Breast epithelium (tissue), 4 donors: ENCODE results near the gene KMT2E. TPM values are rescaled to one million over a fixed set of nuclear protein-coding genes. Genes with fewer than 3 reads are reported as not detected.

Source experiments
- DNase-seq, 2 donors: peaks; one replicate each; pipeline ENCODE4 v3.0.0-alpha.2; 2019; ENCODE audit warnings: low spot score in 2 of 2
- H3K27ac ChIP-seq, 2 donors: fragments of 200-600 bp; sonication (generic) in 1 of 2; one replicate each; pipeline ENCODE4 v1.5.1; 2016 to 2019; ENCODE audit warnings: mild to moderate bottlenecking in 1 of 2
- H3K27me3 ChIP-seq, 2 donors: fragments of 200-600 bp; sonication (generic) in 1 of 2; one replicate each; pipeline versions ENCODE4 v1.5.1 to v1.6.0; 2017 to 2019; ENCODE audit warnings: control low read depth in 1 of 2, mild to moderate bottlenecking in 1 of 2
- H3K36me3 ChIP-seq: fragments of 200-600 bp; one replicate; pipeline ENCODE4 v1.5.1; 2019
- H3K4me1 ChIP-seq, 2 donors: fragments of 200-600 bp; sonication (generic); one replicate each; pipeline ENCODE4 v1.5.1; 2016 to 2019; ENCODE audit warnings: control low read depth in 1 of 2
- H3K4me3 ChIP-seq, 3 donors: fragments of 200-600 bp; sonication (generic); 1 replicate in 2 of 3; 2 replicates in 1 of 3; pipeline ENCODE4 v1.5.1; 2016 to 2019; ENCODE audit warnings: mild to moderate bottlenecking in 3 of 3, moderate library complexity in 2 of 3
- H3K9me3 ChIP-seq, 2 donors: fragments of 200-600 bp; sonication (generic) in 1 of 2; one replicate each; pipeline ENCODE4 v1.5.1; 2016 to 2019; ENCODE audit warnings: control low read depth in 1 of 2
- CTCF ChIP-seq, 3 donors: fragments of 450-650 bp; IDR thresholded peaks; one replicate each; pipeline ENCODE4 v1.5.1; 2016 to 2017; ENCODE audit warnings: antibody characterized with exemption in 3 of 3, mild to moderate bottlenecking in 3 of 3, moderate library complexity in 3 of 3
- POLR2A ChIP-seq: fragments of 450-650 bp; IDR thresholded peaks from one replicate; pipeline ENCODE4 v1.6.1; 2016; ENCODE audit warnings: antibody characterized with exemption, mild to moderate bottlenecking, moderate library complexity
- POLR2AphosphoS5 ChIP-seq, 3 donors: sonication (generic); formaldehyde crosslinking; IDR thresholded peaks; one replicate each; pipeline ENCODE4 v1.6.1; 2017; ENCODE audit warnings: antibody characterized with exemption in 3 of 3
- intact Hi-C: fragments of 100-400 bp; cut with DNase I; formaldehyde crosslinking; loops from one replicate; pipeline ENCODE4 v1.15.1; 2023; ENCODE audit warnings: low total_unique reads
- total RNA-seq, 3 donors: library from RNA; depleted of rRNA; stranded (reverse); fragments of >200 nt; gene quantifications; one replicate each; pipeline ENCODE4 v1.1.0, GENCODE V29; 2016

KMT2E gene
- total RNA-seq, 3 donors from 2014 or later = 88.2 to 184 (median 168) TPM

GRCh38 chr7:104967595-104967994 lies 46.4 kb upstream of the KMT2E start:
- no peak for DNase-seq
- no peak for TF ChIP-seq CTCF (IDR thresholded peaks at IDR 0.05)
- TF ChIP-seq POLR2A = no peak
- TF ChIP-seq POLR2AphosphoS5 (IDR thresholded peaks at IDR 0.05) = no peak
- Histone ChIP-seq H3K27me3 (no peaks in the 10 kb centered on the region), H3K9me3 (no peaks in the 10 kb centered on the region), H3K27ac (no peak overlapping the region), H3K4me3 (no peak overlapping the region), H3K4me1 (no peaks in the 10 kb centered on the region), H3K36me3 (no peaks in the 10 kb centered on the region)
- intact Hi-C loops = no loop called here

- Histone ChIP-seq H3K9me3 (no peaks in the 10 kb centered on the region), H3K4me1 (no peaks in the 10 kb centered on the region), H3K4me3 (no peak overlapping the region), H3K27ac (no peak overlapping the region), H3K36me3 (no peaks in the 10 kb centered on the region), H3K27me3 (no peaks in the 10 kb centered on the region)
- no peak for DNase-seq
- intact Hi-C loops = no loop called here
- no peak for TF ChIP-seq CTCF (IDR thresholded peaks at IDR 0.05)
- no peak for TF ChIP-seq POLR2A
- no peak for TF ChIP-seq POLR2AphosphoS5 (IDR thresholded peaks at IDR 0.05)
Observed at GRCh38 chr7:104968648-104969047, 45.4 kb upstream of the KMT2E start.

- TF ChIP-seq POLR2A (no peak), CTCF (IDR thresholded peaks at IDR 0.05) (no peak), POLR2AphosphoS5 (IDR thresholded peaks at IDR 0.05) (no peak)
- no peak overlapping the region for H3K4me3 ChIP-seq
- no peak for DNase-seq
- intact Hi-C loops = no loop called here
- no peak overlapping the region for H3K27ac ChIP-seq
- H3K9me3 ChIP-seq = no peaks in the 10 kb centered on the region
- H3K36me3 ChIP-seq = no peaks in the 10 kb centered on the region
- no peaks in the 10 kb centered on the region for H3K27me3 ChIP-seq
- H3K4me1 ChIP-seq = no peaks in the 10 kb centered on the region
Observed at GRCh38 chr7:104969183-104969582, 44.8 kb upstream of the KMT2E start.

GRCh38 chr7:104971290-104972071 lies 42.5 kb upstream of the KMT2E start:
- H3K9me3 ChIP-seq = no peaks in the 10 kb centered on the region
- H3K4me1 ChIP-seq = no peaks in the 10 kb centered on the region
- no peak for DNase-seq
- no peaks in the 10 kb centered on the region for H3K36me3 ChIP-seq
- H3K27ac ChIP-seq = peak overlapping the region; percentile 52 to 60
- intact Hi-C loops = no loop called here
- H3K27me3 ChIP-seq = no peaks in the 10 kb centered on the region
- H3K4me3 ChIP-seq = no peak overlapping the region
- TF ChIP-seq CTCF (IDR thresholded peaks at IDR 0.05) (no peak), POLR2A (no peak), POLR2AphosphoS5 (IDR thresholded peaks at IDR 0.05) (no peak)

GRCh38 chr7:104972500-104972899 lies 41.5 kb upstream of the KMT2E start:
- no peak overlapping the region for H3K4me3 ChIP-seq
- H3K27ac ChIP-seq = no peak overlapping the region
- H3K9me3 ChIP-seq = no peaks in the 10 kb centered on the region
- TF ChIP-seq POLR2A = no peak
- TF ChIP-seq POLR2AphosphoS5 (IDR thresholded peaks at IDR 0.05) = no peak
- no peak for TF ChIP-seq CTCF (IDR thresholded peaks at IDR 0.05)
- DNase-seq = no peak
- H3K36me3 ChIP-seq = no peaks in the 10 kb centered on the region
- H3K4me1 ChIP-seq = no peaks in the 10 kb centered on the region
- intact Hi-C loops = no loop called here
- H3K27me3 ChIP-seq = no peaks in the 10 kb centered on the region
